ENCODE results near the gene GAGE12C. TPM values are rescaled to one million over a fixed set of nuclear protein-coding genes. Genes with fewer than 3 reads are reported as not detected.
"Not testable (repeated sequence)": the region's sequence is repeated elsewhere in the genome, so short reads cannot be mapped to it uniquely, and the experiment has no call there.

Gene GAGE12C
- not detected in 2 replicates for total RNA-seq (2014; rRNA removed; shearing (Covaris generic))

GRCh38 chrX:49531877-49532276, at the start of gene GAGE12C:
Gene GAGE12C (plus strand): TSS chrX:49532177. CDS start chrX:49533332, 1,155 bp downstream.
- not testable (repeated sequence) for DNase-seq (ENCODE audit: low read depth)

GRCh38 chrX:49541433-49541832, 9.5 kb downstream of the GAGE12C start, which contains the start of gene GAGE12D:
Gene GAGE12D (plus strand): TSS chrX:49541733. CDS start chrX:49542888, 1,155 bp downstream.
- not testable (repeated sequence) for DNase-seq (ENCODE audit: low read depth)

- not testable (repeated sequence) for DNase-seq (ENCODE audit: low read depth)
Observed at GRCh38 chrX:49550989-49551388, 19.0 kb downstream of the GAGE12C start, which contains the start of gene GAGE12E. Gene GAGE12E (plus strand): TSS chrX:49551289. CDS start chrX:49552444, 1,155 bp downstream.

- DNase-seq (ENCODE audit: low read depth) = not testable (repeated sequence)
Observed at GRCh38 chrX:49560542-49560941, 28.6 kb downstream of the GAGE12C start, which contains the start of gene GAGE12F. Gene GAGE12F (plus strand): TSS chrX:49560842. CDS start chrX:49561997, 1,155 bp downstream.

- DNase-seq (ENCODE audit: low read depth) = not testable (repeated sequence)
Observed at GRCh38 chrX:49568728-49569127, 36.8 kb downstream of the GAGE12C start.

- not testable (repeated sequence) for DNase-seq (ENCODE audit: low read depth)
Observed at GRCh38 chrX:49569152-49569551, 37.2 kb downstream of the GAGE12C start.

- DNase-seq (ENCODE audit: low read depth) = not testable (repeated sequence)
Observed at GRCh38 chrX:49570100-49570499, 38.1 kb downstream of the GAGE12C start, which contains the start of gene GAGE12G. Gene GAGE12G (plus strand): TSS chrX:49570400. CDS start chrX:49571555, 1,155 bp downstream.

- not testable (repeated sequence) for DNase-seq (ENCODE audit: low read depth)
Observed at GRCh38 chrX:49579649-49580048, 47.7 kb downstream of the GAGE12C start, which contains the start of gene GAGE12H. Gene GAGE12H (plus strand): TSS chrX:49579949. CDS start chrX:49581104, 1,155 bp downstream.

Other genes starting within 250 kb of the GAGE12C start
- gene GAGE10, start 228.5 kb upstream of the GAGE12C start, total RNA-seq (2014; rRNA removed; shearing (Covaris generic)) = not detected in 2 replicates
- gene GAGE12J, start 210.1 kb upstream of the GAGE12C start, total RNA-seq (2014; rRNA removed; shearing (Covaris generic)) = not detected in 2 replicates
- gene GAGE13, start 200.6 kb upstream of the GAGE12C start, total RNA-seq (2014; rRNA removed; shearing (Covaris generic)) = 12.3 and 21.8 TPM in 2 replicates
- not detected in 2 replicates for gene GAGE12D, start 9.6 kb downstream of the GAGE12C start, total RNA-seq (2014; rRNA removed; shearing (Covaris generic))
- not detected in 2 replicates for gene GAGE12E, start 19.1 kb downstream of the GAGE12C start, total RNA-seq (2014; rRNA removed; shearing (Covaris generic))
- 2.2 and 2.8 TPM in 2 replicates for gene GAGE12F, start 28.7 kb downstream of the GAGE12C start, total RNA-seq (2014; rRNA removed; shearing (Covaris generic))
- 1.9 and 2.8 TPM in 2 replicates for gene GAGE12G, start 38.2 kb downstream of the GAGE12C start, total RNA-seq (2014; rRNA removed; shearing (Covaris generic))
- gene GAGE12H, start 47.8 kb downstream of the GAGE12C start, total RNA-seq (2014; rRNA removed; shearing (Covaris generic)) = not detected in 2 replicates
- 43.6 and 61.7 TPM in 2 replicates for gene GAGE2A, start 57.3 kb downstream of the GAGE12C start, total RNA-seq (2014; rRNA removed; shearing (Covaris generic))
- gene GAGE1, start 66.8 kb downstream of the GAGE12C start, total RNA-seq (2014; rRNA removed; shearing (Covaris generic)) = 57.2 and 91.5 TPM in 2 replicates
- 22.4 and 35.4 TPM in 2 replicates for gene PAGE1, start 163.8 kb downstream of the GAGE12C start, total RNA-seq (2014; rRNA removed; shearing (Covaris generic))

Data from Daoy (cell line).